GM12878 (cell line): ENCODE results near the gene PPFIBP1.

Source experiments
- ATF2 ChIP-seq: IDR thresholded peaks from 2 replicates; pipeline ENCODE4 v1.6.1; 2012; ENCODE audit warnings: low read length, inconsistent platforms
- ATF3 ChIP-seq: IDR thresholded peaks from 2 replicates; pipeline ENCODE4 v1.6.1; 2011; ENCODE audit warnings: low read depth, mild to moderate bottlenecking, low read length, moderate library complexity, borderline replicate concordance; ENCODE audit errors: extremely low read depth
- DPF2 ChIP-seq: fragments of 450-650 bp; IDR thresholded peaks from 2 replicates; pipeline ENCODE4 v1.6.1; 2017; ENCODE audit warnings: mild to moderate bottlenecking
- HSF1 ChIP-seq: fragments of 150-350 bp; IDR thresholded peaks from 2 replicates; pipeline ENCODE4 v1.6.1; 2014; ENCODE audit warnings: mild to moderate bottlenecking, low read depth, low read length
- JUNB ChIP-seq: IDR thresholded peaks from 2 replicates; pipeline ENCODE4 v1.6.1; 2016; ENCODE audit warnings: antibody characterized with exemption, mild to moderate bottlenecking
- MXI1 ChIP-seq: fragments of 150-350 bp; IDR thresholded peaks from 2 replicates; pipeline ENCODE4 v1.6.1; 2011; ENCODE audit warnings: low read depth, mild to moderate bottlenecking, inconsistent platforms, low read length, improper control_type of control experiment
- POLR2A ChIP-seq: IDR thresholded peaks from 2 replicates; pipeline ENCODE4 v1.6.1; 2011; ENCODE audit warnings: low read depth, mild to moderate bottlenecking, low read length
- POLR2AphosphoS5 ChIP-seq: IDR thresholded peaks from 2 replicates; pipeline ENCODE4 v1.6.1; 2011; ENCODE audit warnings: mild to moderate bottlenecking, low read length, inconsistent platforms
- SIN3A ChIP-seq: IDR thresholded peaks from 2 replicates; pipeline ENCODE4 v1.6.1; 2012; ENCODE audit warnings: low read depth, low read length, improper control_type of control experiment
- TAF1 ChIP-seq: IDR thresholded peaks from 2 replicates; pipeline ENCODE4 v1.6.1; 2011; ENCODE audit warnings: mild to moderate bottlenecking, low read depth, low read length, borderline replicate concordance
- USF2 ChIP-seq: IDR thresholded peaks from 2 replicates; pipeline ENCODE4 v1.6.1; 2011; ENCODE audit warnings: low read depth, low read length, improper control_type of control experiment, borderline replicate concordance
- ZNF592 ChIP-seq: fragments of 450-650 bp; IDR thresholded peaks from 2 replicates; pipeline ENCODE4 v1.6.1; 2017; ENCODE audit warnings: mild to moderate bottlenecking, moderate library complexity

GRCh38 chr12:27480016-27480415 is 44.0 kb upstream of the PPFIBP1 start:
- TF ChIP-seq USF2: no peak
- TF ChIP-seq ATF2: no peak
- TF ChIP-seq POLR2AphosphoS5: no peak
- no peak for TF ChIP-seq MXI1
- TF ChIP-seq ZNF592: no peak
- no peak for TF ChIP-seq POLR2A
- no peak for TF ChIP-seq TAF1
- no peak for TF ChIP-seq SIN3A
- TF ChIP-seq JUNB: no peak
- no peak for TF ChIP-seq HSF1
- TF ChIP-seq DPF2: no peak
- TF ChIP-seq ATF3: no peak
